Astrocyte (in vitro differentiated cells and primary cell): ENCODE results near the gene ZDHHC12. TPM values are rescaled to one million over a fixed set of nuclear protein-coding genes. Genes with fewer than 3 reads are reported as not detected.

Experiments
- DNase-seq: peaks from one replicate; pipeline ENCODE4 v3.0.0-alpha.2; 2010; ENCODE audit warnings: low read depth
- FAIRE-seq: peaks from 2 replicates; lab custom pipeline; 2011; peaks lifted over from hg19 to GRCh38; lab: Jason Lieb, UNC
- H2AFZ ChIP-seq: 2 replicates; pipeline ENCODE4 v1.6.0; 2012; ENCODE audit warnings: low read depth, low read length, inconsistent platforms
- H3K27ac ChIP-seq: 2 replicates; pipeline ENCODE4 v1.5.1; 2011; ENCODE audit warnings: low read depth, low read length, inconsistent platforms
- H3K27me3 ChIP-seq: 2 replicates; pipeline ENCODE4 v1.6.0; 2011; ENCODE audit warnings: low read length, inconsistent platforms; ENCODE audit not compliant: insufficient read depth
- H3K36me3 ChIP-seq: 2 replicates; pipeline ENCODE4 v1.5.1; 2011; ENCODE audit warnings: low read length, inconsistent platforms; ENCODE audit not compliant: insufficient read depth
- H3K4me1 ChIP-seq: 2 replicates; pipeline ENCODE4 v1.5.1; 2011; ENCODE audit warnings: low read length, inconsistent platforms; ENCODE audit not compliant: insufficient read depth
- H3K4me2 ChIP-seq: 2 replicates; pipeline ENCODE4 v1.6.0; 2012; ENCODE audit warnings: low read length, inconsistent platforms
- H3K4me3 ChIP-seq: 2 replicates; pipeline ENCODE4 v1.5.1; 2011; ENCODE audit warnings: low read depth, mild to moderate bottlenecking, low read length, inconsistent platforms; ENCODE audit not compliant: insufficient read depth
- H3K79me2 ChIP-seq: 2 replicates; pipeline ENCODE4 v1.6.0; 2012; ENCODE audit warnings: mild to moderate bottlenecking, low read length, inconsistent platforms; ENCODE audit not compliant: insufficient read depth
- H3K9ac ChIP-seq: 2 replicates; pipeline ENCODE4 v1.6.0; 2012; ENCODE audit warnings: mild to moderate bottlenecking, low read length, inconsistent platforms
- H3K9me3 ChIP-seq: 2 replicates; pipeline ENCODE4 v1.5.1; 2012; ENCODE audit warnings: low read depth, mild to moderate bottlenecking, low read length, inconsistent platforms; ENCODE audit not compliant: insufficient read depth
- H4K20me1 ChIP-seq: 2 replicates; pipeline ENCODE4 v1.6.0; 2012; ENCODE audit warnings: low read length, inconsistent platforms; ENCODE audit not compliant: insufficient read depth
- H3K27ac Mint-ChIP-seq: one replicate; pipeline ENCODE4 v1.8.0; 2021; ENCODE audit warnings: mild to moderate bottlenecking, mixed read lengths; ENCODE audit not compliant: unreplicated experiment
- H3K27me3 Mint-ChIP-seq: one replicate; pipeline ENCODE4 v1.8.0; 2021; ENCODE audit warnings: low read depth, mixed read lengths; ENCODE audit not compliant: unreplicated experiment
- H3K36me3 Mint-ChIP-seq: one replicate; pipeline ENCODE4 v1.8.0; 2021; ENCODE audit warnings: low read depth, mixed read lengths; ENCODE audit not compliant: unreplicated experiment
- H3K4me1 Mint-ChIP-seq: one replicate; pipeline ENCODE4 v1.8.0; 2021; ENCODE audit warnings: low read depth, mixed read lengths; ENCODE audit not compliant: unreplicated experiment
- H3K4me3 Mint-ChIP-seq: one replicate; pipeline ENCODE4 v1.8.0; 2021; ENCODE audit warnings: mild to moderate bottlenecking, moderate library complexity, mixed read lengths; ENCODE audit not compliant: unreplicated experiment
- H3K9me3 Mint-ChIP-seq: one replicate; pipeline ENCODE4 v1.8.0; 2021; ENCODE audit warnings: mild to moderate bottlenecking, mixed read lengths; ENCODE audit not compliant: unreplicated experiment
- CTCF ChIP-seq: IDR thresholded peaks from 2 replicates; pipeline ENCODE4 v1.5.1; 2011; ENCODE audit warnings: low read depth, mild to moderate bottlenecking, inconsistent platforms, low read length, moderate library complexity; ENCODE audit not compliant: insufficient read depth
- EZH2 ChIP-seq: IDR thresholded peaks from 2 replicates; pipeline ENCODE4 v1.6.1; 2012; ENCODE audit warnings: mild to moderate bottlenecking, low read length, inconsistent platforms; ENCODE audit not compliant: insufficient read depth
- total RNA-seq: library from RNA; stranded (reverse); gene quantifications from 2 replicates; pipeline ENCODE4 v1.2.1, GENCODE V29; 2021

Gene ZDHHC12
- total RNA-seq, 1 donor from 2014 or later: 23.7 TPM

DNA sequence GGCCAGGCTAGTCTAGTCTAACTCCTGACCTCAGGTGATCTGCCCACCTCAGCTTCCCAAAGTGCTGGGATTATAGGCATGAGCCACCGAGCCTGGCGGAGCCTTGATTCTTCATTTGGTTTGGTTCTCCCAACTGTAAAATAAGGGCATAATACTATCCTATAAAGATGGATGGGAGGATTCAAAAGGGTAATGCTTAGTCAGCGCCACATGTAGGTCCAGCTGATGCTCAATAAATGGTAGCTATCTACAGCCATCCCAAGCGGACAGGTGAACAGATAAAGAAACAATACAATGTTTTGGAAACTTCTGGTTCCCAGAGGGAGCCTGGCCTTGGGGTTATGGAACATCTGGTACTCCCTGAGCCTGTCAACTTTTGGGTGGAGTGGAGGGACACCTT lies 48.5 kb downstream of the ZDHHC12 start:
- Mint-ChIP-seq H3K4me3 (no peak overlapping the region), H3K9me3 (no peaks in the 10 kb centered on the region), H3K27ac (no peak overlapping the region), H3K4me1 (no peaks in the 10 kb centered on the region), H3K36me3 (no peaks in the 10 kb centered on the region), H3K27me3 (no peaks in the 10 kb centered on the region)
- Histone ChIP-seq H4K20me1 (no peaks in the 10 kb centered on the region), H3K9ac (no peak overlapping the region), H3K4me3 (no peak overlapping the region), H3K9me3 (no peaks in the 10 kb centered on the region), H3K4me1 (no peaks in the 10 kb centered on the region), H3K36me3 (no peaks in the 10 kb centered on the region), H3K4me2 (no peak overlapping the region), H3K79me2 (no peaks in the 10 kb centered on the region), H2AFZ (no peak overlapping the region), H3K27ac (no peak overlapping the region), H3K27me3 (no peaks in the 10 kb centered on the region)
- TF ChIP-seq CTCF (no peak), EZH2 (no peak)
- FAIRE-seq (no peak), DNase-seq (no peak)

Other genes with a start within 250 kb of the ZDHHC12 start
- 15.0 and 17.5 TPM in 2 replicates for gene GLE1, start 219.4 kb downstream of the ZDHHC12 start, total RNA-seq
- gene SPTAN1, start 171.5 kb downstream of the ZDHHC12 start, total RNA-seq: 523 and 604 TPM in 2 replicates
- 19.5 and 20.6 TPM in 2 replicates for gene DYNC2I2, start 67.3 kb downstream of the ZDHHC12 start, total RNA-seq
- 361 and 397 TPM in 2 replicates for gene SET, start 34.9 kb downstream of the ZDHHC12 start, total RNA-seq
- 2.3 and 3.1 TPM in 2 replicates for gene PKN3, start 21.6 kb downstream of the ZDHHC12 start, total RNA-seq
- gene ZER1, start 47.8 kb upstream of the ZDHHC12 start, total RNA-seq: 31.0 and 31.9 TPM in 2 replicates
- 24.3 and 26.5 TPM in 2 replicates for gene TBC1D13, start 63.1 kb upstream of the ZDHHC12 start, total RNA-seq
- 17.8 and 18.6 TPM in 2 replicates for gene ENDOG, start 94.4 kb upstream of the ZDHHC12 start, total RNA-seq
- 19.5 and 24.6 TPM in 2 replicates for gene SPOUT1, start 105.7 kb upstream of the ZDHHC12 start, total RNA-seq
- gene KYAT1, start 157.8 kb upstream of the ZDHHC12 start, total RNA-seq: 9.3 and 10.1 TPM in 2 replicates
- gene LRRC8A, start 158.0 kb upstream of the ZDHHC12 start, total RNA-seq: 103 and 104 TPM in 2 replicates
- 4.6 and 6.1 TPM in 2 replicates for gene PHYHD1, start 196.9 kb upstream of the ZDHHC12 start, total RNA-seq
- gene DOLK, start 223.5 kb upstream of the ZDHHC12 start, total RNA-seq: 19.8 and 22.1 TPM in 2 replicates
- 40.4 and 45.6 TPM in 2 replicates for gene NUP188, start 223.6 kb upstream of the ZDHHC12 start, total RNA-seq